ENCODE data around the gene S100A8. TPM values are rescaled to one million over a fixed set of nuclear protein-coding genes. Genes with fewer than 3 reads are reported as not detected.

The S100A8 gene
- total RNA-seq, 1 experiment from 2014 or later = not detected

GRCh38 chr1:153374071-153374470 is 16.8 kb downstream of the S100A8 start:
- CTCF ChIA-PET = no interaction called here
- BruUV-seq (replicated peaks) = no TSS peak
- DNase-seq (ENCODE audit: low read depth, low spot score) (no peak), ATAC-seq (no peak)
- Histone ChIP-seq H3K36me3 (ENCODE audit: control insufficient read depth, insufficient read depth, low read length) (no peaks in the 10 kb centered on the region), H3K9me3 (ENCODE audit: control insufficient read depth, insufficient read depth, low read depth, low read length) (no peaks in the 10 kb centered on the region), H3K4me1 (ENCODE audit: control insufficient read depth, insufficient read depth, low read length) (no peaks in the 10 kb centered on the region), H3K27ac (ENCODE audit: low read length) (no peak overlapping the region), H3K4me3 (ENCODE audit: low read depth in 2 of 2, low read length in 2 of 2) (no peak overlapping the region), H3K27me3 (ENCODE audit: control insufficient read depth, insufficient read depth, low read length) (peaks cover 16% of the 10 kb centered on the region)
- POLR2A ChIA-PET = no interaction called here
- intact Hi-C loops (cut with micrococcal nuclease; ENCODE audit: unreplicated experiment) = no loop called here
- in situ Hi-C loops (cut with HindIII; ENCODE audit: low pct_unique_long_range_greater_than_20kb, low sequenced_read_pairs) = loop anchor here (25.0 kb wide), 1 partner anchor 238 kb away; the partner anchor contains the start of genes S100A14 and S100A16
- TF ChIP-seq POLR2AphosphoS5 (IDR thresholded peaks at IDR 0.05; ENCODE audit: low read depth, low read length) = no peak
- no peak for TF ChIP-seq TCF7L2 (IDR thresholded peaks at IDR 0.05; ENCODE audit: low read depth, low read length)
- TF ChIP-seq, protein P1, sequence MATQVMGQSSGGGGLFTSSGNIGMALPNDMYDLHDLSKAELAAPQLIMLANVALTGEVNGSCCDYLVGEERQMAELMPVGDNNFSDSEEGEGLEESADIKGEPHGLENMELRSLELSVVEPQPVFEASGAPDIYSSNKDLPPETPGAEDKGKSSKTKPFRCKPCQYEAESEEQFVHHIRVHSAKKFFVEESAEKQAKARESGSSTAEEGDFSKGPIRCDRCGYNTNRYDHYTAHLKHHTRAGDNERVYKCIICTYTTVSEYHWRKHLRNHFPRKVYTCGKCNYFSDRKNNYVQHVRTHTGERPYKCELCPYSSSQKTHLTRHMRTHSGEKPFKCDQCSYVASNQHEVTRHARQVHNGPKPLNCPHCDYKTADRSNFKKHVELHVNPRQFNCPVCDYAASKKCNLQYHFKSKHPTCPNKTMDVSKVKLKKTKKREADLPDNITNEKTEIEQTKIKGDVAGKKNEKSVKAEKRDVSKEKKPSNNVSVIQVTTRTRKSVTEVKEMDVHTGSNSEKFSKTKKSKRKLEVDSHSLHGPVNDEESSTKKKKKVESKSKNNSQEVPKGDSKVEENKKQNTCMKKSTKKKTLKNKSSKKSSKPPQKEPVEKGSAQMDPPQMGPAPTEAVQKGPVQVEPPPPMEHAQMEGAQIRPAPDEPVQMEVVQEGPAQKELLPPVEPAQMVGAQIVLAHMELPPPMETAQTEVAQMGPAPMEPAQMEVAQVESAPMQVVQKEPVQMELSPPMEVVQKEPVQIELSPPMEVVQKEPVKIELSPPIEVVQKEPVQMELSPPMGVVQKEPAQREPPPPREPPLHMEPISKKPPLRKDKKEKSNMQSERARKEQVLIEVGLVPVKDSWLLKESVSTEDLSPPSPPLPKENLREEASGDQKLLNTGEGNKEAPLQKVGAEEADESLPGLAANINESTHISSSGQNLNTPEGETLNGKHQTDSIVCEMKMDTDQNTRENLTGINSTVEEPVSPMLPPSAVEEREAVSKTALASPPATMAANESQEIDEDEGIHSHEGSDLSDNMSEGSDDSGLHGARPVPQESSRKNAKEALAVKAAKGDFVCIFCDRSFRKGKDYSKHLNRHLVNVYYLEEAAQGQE (IDR thresholded peaks at IDR 0.05; ENCODE audit: insufficient read depth in 1 of 2, low read depth in 2 of 2, low read length in 1 of 2) = no peak
- TF ChIP-seq CTCF (IDR thresholded peaks at IDR 0.05) = no peak
- no peak for TF ChIP-seq SIN3A (IDR thresholded peaks at IDR 0.05; ENCODE audit: borderline replicate concordance, insufficient read depth, low read depth, low read length)

DNA sequence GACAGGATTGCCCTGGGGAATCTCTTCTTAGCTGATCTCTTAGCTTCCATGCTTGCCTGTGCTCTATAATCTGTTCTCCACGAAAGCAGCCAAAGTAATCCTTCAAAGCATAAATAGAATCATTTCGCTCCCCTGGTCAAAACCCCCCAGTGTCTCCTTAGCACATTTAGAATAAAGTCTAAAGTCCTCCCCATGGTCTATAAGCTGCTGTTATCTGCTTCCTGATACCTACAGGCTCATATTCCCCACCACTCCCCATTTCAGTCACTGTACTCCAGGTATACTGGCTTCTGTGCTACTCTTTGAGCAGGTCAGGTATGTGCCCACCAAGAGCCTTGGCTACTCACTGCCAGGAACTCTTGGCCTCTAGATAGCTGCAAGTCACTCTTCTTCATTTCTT is 18.3 kb downstream of the S100A8 start:
- Histone ChIP-seq H3K9me3 (ENCODE audit: control insufficient read depth, insufficient read depth, low read depth, low read length) (no peaks in the 10 kb centered on the region), H3K4me1 (ENCODE audit: control insufficient read depth, insufficient read depth, low read length) (no peaks in the 10 kb centered on the region), H3K27me3 (ENCODE audit: control insufficient read depth, insufficient read depth, low read length) (peaks cover 10% of the 10 kb centered on the region; the same call in 1 of the 2 replicates), H3K4me3 (ENCODE audit: low read depth in 2 of 2, low read length in 2 of 2) (no peak overlapping the region), H3K27ac (ENCODE audit: low read length) (no peak overlapping the region), H3K36me3 (ENCODE audit: control insufficient read depth, insufficient read depth, low read length) (no peaks in the 10 kb centered on the region)
- ATAC-seq = no peak
- intact Hi-C loops (cut with micrococcal nuclease; ENCODE audit: unreplicated experiment) (no loop called here), in situ Hi-C loops (cut with HindIII; ENCODE audit: low pct_unique_long_range_greater_than_20kb, low sequenced_read_pairs) (loop anchor here (25.0 kb wide), 1 partner anchor 240 kb away; the partner anchor contains the start of genes S100A14 and S100A16)
- ChIA-PET CTCF (no interaction called here), POLR2A (no interaction called here)
- DNase-seq (ENCODE audit: low read depth, low spot score) = no peak
- BruUV-seq (replicated peaks) = no TSS peak
- no peak for TF ChIP-seq TCF7L2 (IDR thresholded peaks at IDR 0.05; ENCODE audit: low read depth, low read length)
- TF ChIP-seq SIN3A (IDR thresholded peaks at IDR 0.05; ENCODE audit: borderline replicate concordance, insufficient read depth, low read depth, low read length) = no peak

DNA sequence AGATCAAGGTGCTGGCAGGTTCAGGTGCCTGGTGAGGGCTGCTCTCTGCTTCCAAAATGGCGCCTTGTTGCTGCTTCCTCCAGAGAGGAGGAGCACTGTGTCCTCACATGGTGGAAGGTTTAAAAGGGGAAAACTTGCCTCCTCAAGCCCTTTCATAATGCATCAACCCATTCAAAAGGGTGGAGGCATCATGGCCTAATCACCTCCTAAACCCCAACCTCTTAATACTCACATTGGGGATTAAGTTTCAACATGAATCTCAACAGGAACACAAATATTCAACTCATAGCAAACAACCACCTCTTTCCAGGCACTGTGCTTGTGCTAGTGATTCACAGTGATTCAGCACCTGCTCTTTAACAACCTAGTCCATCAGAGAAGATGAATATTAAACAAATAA is 19.6 kb downstream of the S100A8 start:
- H3K27ac ChIP-seq (ENCODE audit: low read length) = no peak overlapping the region
- H3K36me3 ChIP-seq (ENCODE audit: control insufficient read depth, insufficient read depth, low read length) = no peaks in the 10 kb centered on the region
- DNase-seq (ENCODE audit: low read depth, low spot score) (no peak), ATAC-seq (no peak)
- H3K27me3 ChIP-seq (ENCODE audit: control insufficient read depth, insufficient read depth, low read length) = peaks cover 6% of the 10 kb centered on the region; the same call in 1 of the 2 replicates
- POLR2A ChIA-PET = no interaction called here
- H3K4me1 ChIP-seq (ENCODE audit: control insufficient read depth, insufficient read depth, low read length) = no peaks in the 10 kb centered on the region
- H3K9me3 ChIP-seq (ENCODE audit: control insufficient read depth, insufficient read depth, low read depth, low read length) = no peaks in the 10 kb centered on the region
- intact Hi-C loops (cut with micrococcal nuclease; ENCODE audit: unreplicated experiment) (no loop called here), in situ Hi-C loops (cut with HindIII; ENCODE audit: low pct_unique_long_range_greater_than_20kb, low sequenced_read_pairs) (loop anchor here (25.0 kb wide), 1 partner anchor 241 kb away; the partner anchor contains the start of genes S100A14 and S100A16)
- TF ChIP-seq, protein P1 (IDR thresholded peaks at IDR 0.05; ENCODE audit: insufficient read depth in 1 of 2, low read depth in 2 of 2, low read length in 1 of 2) = no peak
- TF ChIP-seq SIN3A (IDR thresholded peaks at IDR 0.05; ENCODE audit: borderline replicate concordance, insufficient read depth, low read depth, low read length) (no peak), TCF7L2 (IDR thresholded peaks at IDR 0.05; ENCODE audit: low read depth, low read length) (no peak), CTCF (IDR thresholded peaks at IDR 0.05) (no peak), POLR2AphosphoS5 (IDR thresholded peaks at IDR 0.05; ENCODE audit: low read depth, low read length) (no peak)
- CTCF ChIA-PET = no interaction called here
- H3K4me3 ChIP-seq (ENCODE audit: low read depth in 2 of 2, low read length in 2 of 2) = no peak overlapping the region
- no TSS peak for BruUV-seq (replicated peaks)
